DMS 273 treated with DMSO at 0.1 percent for 48 hours (cell line): ENCODE data around the gene PDE7B.
"Not testable (repeated sequence)": the region's sequence is repeated elsewhere in the genome, so short reads cannot be mapped to it uniquely, and the experiment has no call there.

Experiments
- DNase-seq: peaks from one replicate; lab custom pipeline; 2025; lab: John Stamatoyannopoulos, UW

The PDE7B gene

DNA sequence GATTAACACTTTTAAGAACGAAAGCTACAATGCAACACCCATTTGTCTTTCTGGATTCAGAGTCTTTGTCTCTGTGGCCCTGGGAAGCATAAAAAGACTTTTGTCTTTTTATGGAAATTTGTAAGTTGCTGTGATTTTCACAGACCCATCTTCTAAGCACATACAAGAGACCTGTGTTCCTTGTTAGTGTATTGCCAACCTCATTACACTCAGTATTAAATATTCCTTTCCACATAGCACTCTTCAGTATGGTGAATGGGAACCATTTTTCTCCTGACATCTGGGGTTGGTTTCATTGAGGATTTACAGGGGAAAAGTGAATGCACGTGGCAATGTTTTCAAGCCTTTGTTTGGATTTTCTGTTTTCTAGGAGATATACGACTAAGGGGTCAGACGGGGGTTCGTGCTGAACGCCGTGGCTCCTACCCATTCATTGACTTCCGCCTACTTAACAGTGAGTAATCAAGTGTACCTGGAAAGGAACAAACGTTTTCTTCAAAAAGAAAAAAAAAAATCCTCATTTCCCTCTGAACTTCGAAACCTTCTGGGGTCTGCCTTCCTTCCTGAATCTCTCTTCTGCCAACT lies 257.0 kb downstream of the PDE7B start:
- no peak for DNase-seq

DNA sequence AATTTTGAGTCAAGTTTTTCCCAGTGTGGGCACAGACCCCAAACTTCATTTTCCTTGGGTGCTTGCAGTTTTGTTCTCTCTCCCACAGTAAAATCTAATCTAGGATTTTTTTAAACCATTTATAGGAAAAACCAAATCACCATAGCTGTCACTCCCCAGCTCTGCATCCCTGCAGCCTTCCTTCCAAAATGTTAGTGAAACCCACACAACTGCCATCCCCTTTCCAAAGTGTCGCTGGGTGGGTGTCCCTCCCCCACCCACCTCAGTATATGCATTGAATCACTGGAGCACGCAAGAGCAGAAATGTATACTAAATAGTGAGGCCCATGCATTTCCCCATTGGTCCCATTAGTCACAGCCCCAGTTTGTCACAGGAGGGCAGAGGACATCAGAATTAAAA lies 260.3 kb downstream of the PDE7B start:
- DNase-seq, result no peak

GRCh38 chr6:136112262-136112661 lies 260.8 kb downstream of the PDE7B start:
- no peak for DNase-seq

- peak; percentile 42 for DNase-seq
Measured at GRCh38 chr6:136113736-136114173, 262.3 kb downstream of the PDE7B start.

DNA sequence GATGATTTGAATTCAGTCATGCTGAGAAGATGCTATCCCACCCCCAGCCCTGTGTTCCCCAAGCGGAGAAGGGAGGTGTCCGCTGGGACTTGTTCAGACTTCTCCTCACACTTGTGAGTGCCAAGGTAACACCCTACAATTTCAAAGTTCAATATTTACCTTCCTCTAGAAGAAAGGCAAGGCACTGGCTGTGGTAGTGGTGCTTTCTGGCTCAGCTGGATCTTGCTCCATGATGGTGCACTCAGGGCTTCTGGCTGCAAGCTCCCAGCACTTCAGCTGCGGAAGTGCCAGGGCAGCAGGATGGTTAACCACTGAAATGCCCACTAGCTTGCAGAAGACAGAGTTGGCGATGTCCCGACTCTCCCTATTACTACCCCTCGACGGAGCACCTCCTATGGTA lies 263.2 kb downstream of the PDE7B start:
- DNase-seq, result no peak

DNA sequence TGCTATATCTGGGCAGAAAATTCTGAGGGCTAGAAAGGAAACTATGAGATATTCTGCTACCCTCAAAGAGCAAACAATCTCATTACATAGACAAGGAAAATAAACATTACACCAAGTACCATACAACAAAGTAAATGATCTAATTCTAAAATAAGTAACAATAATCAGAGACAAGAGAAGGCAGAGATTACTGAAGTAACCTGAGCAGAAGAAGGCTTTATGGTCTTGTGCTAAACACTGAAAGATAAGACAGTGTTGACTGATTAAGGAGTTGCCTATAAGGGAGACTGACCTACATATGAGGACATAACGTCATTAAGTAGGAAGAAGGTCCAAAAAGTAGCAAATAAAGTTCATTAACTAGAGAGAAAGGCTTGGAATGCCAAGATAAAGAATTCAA lies 264.4 kb downstream of the PDE7B start:
- no peak for DNase-seq

DNA sequence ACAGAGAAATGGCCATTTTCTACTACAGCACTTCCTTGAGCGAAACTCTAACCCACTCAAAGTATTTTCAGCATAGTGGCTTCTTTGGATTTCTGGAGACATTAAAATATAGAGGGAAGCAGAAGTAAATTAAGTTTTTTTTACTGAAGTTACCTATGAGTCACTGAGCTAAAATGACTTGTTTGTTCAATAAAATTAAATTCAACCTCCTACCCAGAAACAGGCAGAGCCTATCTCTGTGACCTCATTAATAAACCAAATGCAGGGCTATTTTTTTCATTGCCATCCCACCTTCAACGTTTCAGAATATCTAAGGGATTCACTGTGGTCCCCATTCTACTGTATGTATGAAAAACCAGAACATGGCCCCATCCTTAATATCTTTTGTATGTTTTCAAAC lies 265.6 kb downstream of the PDE7B start:
- no peak for DNase-seq

GRCh38 chr6:136118787-136119186 lies 267.3 kb downstream of the PDE7B start:
- DNase-seq, result no peak

- no peak for DNase-seq
Measured at GRCh38 chr6:136123468-136123867, 272.0 kb downstream of the PDE7B start.

DNA sequence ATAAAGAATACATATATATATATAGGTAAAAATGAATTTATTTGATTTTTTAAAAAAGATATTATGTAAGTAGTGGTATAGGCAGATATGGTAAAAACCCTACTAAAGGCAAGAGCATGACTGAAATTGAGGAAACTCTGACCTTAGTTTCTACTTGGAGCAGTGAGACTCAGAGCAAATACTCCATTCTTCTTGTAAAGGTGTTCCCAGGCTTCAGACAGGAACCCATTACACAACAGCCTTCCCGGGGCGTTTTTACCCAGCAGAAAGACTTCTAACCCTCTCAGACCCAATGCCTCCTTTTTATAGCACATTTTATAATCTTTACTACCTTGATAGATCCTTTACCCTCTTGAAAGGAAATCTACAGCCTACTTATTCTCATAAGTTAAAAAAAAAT lies 274.1 kb downstream of the PDE7B start:
- DNase-seq, result no peak

GRCh38 chr6:136127873-136128272 lies 276.4 kb downstream of the PDE7B start:
- no peak for DNase-seq

DNA sequence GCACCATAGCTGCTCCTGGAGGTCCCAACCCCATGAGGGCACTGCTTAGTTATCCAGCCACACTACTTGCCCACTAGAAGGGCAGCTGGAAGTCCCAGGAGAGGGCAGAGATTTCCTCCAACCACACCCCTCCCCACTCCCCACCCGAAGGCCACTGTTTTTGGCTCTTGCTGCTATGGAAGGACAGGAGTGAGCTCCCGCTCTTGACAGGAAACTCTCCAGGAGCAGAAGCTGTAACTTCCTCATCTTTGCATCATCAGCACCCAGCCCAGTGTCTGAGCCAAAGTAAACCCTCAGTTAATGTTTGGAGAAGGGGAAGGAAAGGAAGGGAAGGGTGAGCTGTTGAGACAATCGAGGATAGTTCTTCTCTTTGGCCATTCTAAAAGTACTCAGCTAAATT lies 277.9 kb downstream of the PDE7B start:
- DNase-seq, result no peak

DNA sequence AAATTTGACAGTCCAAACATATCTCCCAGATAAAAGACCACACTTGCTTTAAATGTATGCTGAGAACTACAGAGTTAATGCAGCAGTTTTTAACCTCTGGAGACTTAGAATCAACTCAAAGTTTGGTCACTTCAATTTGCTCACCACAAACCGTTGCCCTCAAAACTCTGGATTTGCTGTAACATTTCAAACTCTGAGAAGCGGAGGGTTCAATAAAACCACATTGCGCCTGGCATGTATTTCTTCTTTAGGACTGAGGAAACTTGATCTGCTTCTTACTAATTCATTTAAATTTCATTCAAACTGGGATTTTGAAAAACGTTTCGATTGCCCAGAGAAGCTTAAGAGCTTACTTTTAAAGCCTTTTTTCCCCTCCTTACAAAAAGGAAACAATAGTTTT lies 282.8 kb downstream of the PDE7B start:
- no peak for DNase-seq

GRCh38 chr6:136134751-136135150 lies 283.2 kb downstream of the PDE7B start:
- DNase-seq, result no peak

- no peak for DNase-seq
Measured at GRCh38 chr6:136136274-136136673, 284.8 kb downstream of the PDE7B start.

DNA sequence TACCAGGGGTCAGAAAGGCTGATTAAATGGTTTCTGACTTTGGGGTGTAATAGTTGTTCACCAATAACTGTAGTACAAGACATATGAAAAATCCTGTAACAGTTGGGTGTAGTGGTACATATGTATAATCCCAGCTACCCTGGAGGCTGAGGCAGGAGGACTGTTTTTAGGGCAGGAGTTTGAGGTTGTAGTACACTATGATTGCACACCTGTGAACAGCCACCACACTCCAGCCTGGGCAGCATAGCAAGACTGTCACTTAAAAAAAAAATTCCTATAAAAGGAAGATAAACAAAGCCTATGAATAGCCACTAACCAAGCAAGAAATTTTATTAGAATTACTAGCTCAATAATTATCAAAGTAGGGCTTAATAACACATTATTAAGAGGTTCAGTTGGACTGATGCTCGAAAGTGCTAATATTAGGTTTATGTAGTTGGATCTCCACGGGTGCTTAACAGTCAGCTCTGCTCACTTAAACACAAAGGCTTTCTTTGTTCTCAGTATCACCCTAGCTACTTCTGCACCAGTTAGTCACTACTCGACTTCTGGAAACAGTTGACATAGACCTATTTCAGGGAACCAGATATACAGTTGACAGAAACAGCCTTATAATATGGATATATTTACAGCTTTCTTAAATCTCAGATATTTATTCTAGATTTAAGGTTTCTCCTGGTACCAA lies 285.6 kb downstream of the PDE7B start:
- no peak for DNase-seq

- DNase-seq, result no peak
Measured at GRCh38 chr6:136137739-136138402, 286.4 kb downstream of the PDE7B start.

DNA sequence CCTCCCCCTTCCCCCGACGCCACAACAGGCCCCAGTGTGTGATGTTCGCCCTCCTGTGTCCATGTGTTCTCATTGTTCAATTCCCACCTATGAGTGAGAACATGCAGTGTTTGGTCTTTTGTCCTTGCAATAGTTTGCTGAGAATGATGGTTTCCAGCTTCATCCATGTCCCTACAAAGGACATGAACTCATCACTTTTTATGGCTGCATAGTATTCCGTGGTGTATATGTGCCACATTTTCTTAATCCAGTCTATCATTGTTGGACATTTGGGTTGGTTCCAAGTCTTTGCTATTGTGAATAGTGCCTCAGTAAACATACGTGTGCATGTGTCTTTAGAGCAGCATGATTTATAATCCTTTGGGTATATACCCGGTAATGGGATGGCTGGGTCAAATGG lies 287.6 kb downstream of the PDE7B start:
- not testable (repeated sequence) for DNase-seq

- no peak for DNase-seq
Measured at GRCh38 chr6:136144251-136145023, 292.9 kb downstream of the PDE7B start.

DNA sequence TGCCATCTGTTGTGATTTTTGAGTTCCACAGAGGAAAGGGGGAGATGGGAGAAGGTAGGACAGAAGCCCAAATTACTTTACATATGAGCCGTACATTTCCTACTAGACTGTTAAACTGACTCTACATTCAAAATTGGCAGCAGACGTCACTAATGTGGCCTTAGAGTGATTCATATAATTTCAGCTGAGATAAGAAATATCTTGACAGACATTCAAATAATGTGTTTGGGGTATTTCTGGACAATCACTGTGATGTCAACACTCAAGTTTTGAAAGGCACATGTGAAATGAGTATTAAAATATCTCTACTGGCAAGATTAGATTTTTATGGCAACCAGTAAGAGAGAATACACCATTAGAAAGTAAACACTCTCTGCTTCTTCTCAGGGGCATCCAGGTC lies 294.6 kb downstream of the PDE7B start:
- no peak for DNase-seq

DNA sequence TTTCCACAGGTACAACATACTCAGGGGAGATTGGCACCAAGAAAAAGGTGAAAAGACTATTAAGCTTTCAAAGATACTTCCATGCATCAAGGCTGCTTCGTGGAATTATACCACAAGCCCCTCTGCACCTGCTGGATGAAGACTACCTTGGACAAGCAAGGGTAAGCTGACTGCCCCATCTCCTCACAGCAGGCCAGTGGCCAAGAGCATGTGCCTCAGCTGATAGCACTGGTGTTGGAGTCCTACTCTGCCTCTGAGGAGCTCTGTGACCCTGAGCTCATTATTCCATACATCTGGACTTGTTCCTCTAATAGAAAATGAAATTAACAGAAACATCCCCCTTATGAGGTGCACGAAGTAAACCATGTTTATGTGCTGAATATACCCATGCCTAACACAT lies 295.8 kb downstream of the PDE7B start:
- no peak for DNase-seq

DNA sequence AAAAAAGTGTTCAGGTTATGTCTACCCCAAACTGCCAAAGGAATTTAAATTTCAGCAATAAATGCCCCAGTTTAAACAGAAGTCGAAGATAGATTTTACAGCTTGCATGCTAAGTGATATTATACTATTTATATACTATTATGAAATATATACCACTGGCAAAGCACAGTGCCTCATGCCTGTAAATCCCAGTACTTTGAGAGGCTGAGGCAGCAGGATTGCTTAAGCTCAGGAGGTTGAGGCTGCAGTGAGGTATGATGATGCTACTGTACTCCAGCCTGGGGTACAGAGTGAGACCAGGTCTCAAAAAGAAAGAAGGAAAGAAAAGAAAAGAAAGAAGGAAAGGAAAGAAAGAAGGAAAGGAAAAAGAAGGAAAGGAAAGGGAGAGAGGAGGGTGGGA lies 296.6 kb downstream of the PDE7B start:
- no peak for DNase-seq

- DNase-seq, result no peak
Measured at GRCh38 chr6:136148523-136148922, 297.0 kb downstream of the PDE7B start.
